ENCODE results near the gene MCOLN1.
A peak's percentile ranks its signal among the peaks of the same experiment; 100 is the strongest.

MCOLN1 gene

DNA sequence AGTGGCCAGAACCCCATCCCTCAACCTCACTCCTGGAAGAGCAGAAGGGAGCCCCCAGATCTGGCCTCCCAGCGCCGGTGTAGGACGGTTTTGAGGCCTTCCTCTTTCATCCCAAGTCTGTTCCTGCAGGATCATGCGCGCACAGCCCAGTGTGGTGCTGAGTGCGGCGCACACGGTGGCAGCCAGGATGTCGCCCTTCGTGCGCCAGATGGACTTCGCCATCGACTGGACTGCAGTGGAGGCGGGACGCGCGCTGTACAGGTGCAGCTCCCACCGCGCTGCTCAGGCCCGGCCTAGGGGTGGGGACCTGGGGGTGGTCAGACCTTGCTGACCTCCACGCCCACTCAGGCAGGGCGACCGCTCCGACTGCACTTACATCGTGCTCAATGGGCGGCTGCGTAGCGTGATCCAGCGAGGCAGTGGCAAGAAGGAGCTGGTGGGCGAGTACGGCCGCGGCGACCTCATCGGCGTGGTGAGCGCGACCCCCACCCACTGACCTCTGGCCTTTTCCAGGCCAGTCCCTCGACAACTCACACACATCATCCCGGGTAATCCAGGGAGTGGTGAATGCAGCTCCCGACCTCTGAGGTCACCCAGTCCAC, 27.8 kb downstream of the MCOLN1 start:
- TF ChIP-seq, protein P1, sequence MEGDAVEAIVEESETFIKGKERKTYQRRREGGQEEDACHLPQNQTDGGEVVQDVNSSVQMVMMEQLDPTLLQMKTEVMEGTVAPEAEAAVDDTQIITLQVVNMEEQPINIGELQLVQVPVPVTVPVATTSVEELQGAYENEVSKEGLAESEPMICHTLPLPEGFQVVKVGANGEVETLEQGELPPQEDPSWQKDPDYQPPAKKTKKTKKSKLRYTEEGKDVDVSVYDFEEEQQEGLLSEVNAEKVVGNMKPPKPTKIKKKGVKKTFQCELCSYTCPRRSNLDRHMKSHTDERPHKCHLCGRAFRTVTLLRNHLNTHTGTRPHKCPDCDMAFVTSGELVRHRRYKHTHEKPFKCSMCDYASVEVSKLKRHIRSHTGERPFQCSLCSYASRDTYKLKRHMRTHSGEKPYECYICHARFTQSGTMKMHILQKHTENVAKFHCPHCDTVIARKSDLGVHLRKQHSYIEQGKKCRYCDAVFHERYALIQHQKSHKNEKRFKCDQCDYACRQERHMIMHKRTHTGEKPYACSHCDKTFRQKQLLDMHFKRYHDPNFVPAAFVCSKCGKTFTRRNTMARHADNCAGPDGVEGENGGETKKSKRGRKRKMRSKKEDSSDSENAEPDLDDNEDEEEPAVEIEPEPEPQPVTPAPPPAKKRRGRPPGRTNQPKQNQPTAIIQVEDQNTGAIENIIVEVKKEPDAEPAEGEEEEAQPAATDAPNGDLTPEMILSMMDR (IDR thresholded peaks at IDR 0.05; ENCODE audit: borderline replicate concordance, control extremely low read depth, extremely low read depth, insufficient read depth, missing control alignments), result no peak
- in situ Hi-C loops (cut with MboI; ENCODE audit: low sequenced_read_pairs, unreplicated experiment), result no loop called here
- DNase-seq (ENCODE audit: low spot score), result no peak

DNA sequence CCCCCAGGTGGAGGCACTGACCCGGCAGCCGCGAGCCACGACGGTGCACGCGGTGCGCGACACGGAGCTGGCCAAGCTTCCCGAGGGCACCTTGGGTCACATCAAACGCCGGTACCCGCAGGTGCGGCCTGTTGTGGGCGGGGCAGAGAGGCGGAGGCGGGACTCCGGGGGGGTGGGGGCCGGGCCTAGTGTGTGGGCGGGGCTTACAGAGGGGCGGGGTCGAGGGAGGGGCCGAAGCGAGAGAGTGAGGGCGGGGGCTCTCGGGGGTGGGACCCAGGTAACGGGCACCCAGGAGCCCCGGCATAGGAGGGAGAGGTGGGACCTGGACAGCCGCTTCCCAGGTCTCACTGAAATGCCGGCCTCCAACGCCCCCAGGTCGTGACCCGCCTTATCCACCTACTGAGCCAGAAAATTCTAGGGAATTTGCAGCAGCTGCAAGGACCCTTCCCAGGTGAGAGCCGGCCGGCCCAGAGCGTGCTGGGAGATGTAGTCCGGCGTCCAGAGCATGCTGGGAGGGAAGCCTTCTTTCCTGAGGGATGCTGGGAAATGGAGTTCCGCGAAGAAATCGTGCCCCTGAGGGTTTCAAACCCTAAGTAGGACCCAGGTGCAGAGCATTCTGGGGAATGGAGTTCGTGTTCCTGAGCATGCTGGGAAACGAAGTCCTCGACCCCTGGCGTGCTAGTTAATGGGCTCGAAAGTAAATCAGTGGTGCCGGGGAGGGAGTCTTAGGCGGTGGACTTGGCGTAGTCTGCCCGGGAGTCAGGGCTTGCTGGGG, 28.8 kb downstream of the MCOLN1 start:
- in situ Hi-C loops (cut with MboI; ENCODE audit: low sequenced_read_pairs, unreplicated experiment), result no loop called here
- TF ChIP-seq, protein P1 (IDR thresholded peaks at IDR 0.05; ENCODE audit: borderline replicate concordance, control extremely low read depth, extremely low read depth, insufficient read depth, missing control alignments), result no peak
- peak; percentile 71 for DNase-seq (ENCODE audit: low spot score)

DNA sequence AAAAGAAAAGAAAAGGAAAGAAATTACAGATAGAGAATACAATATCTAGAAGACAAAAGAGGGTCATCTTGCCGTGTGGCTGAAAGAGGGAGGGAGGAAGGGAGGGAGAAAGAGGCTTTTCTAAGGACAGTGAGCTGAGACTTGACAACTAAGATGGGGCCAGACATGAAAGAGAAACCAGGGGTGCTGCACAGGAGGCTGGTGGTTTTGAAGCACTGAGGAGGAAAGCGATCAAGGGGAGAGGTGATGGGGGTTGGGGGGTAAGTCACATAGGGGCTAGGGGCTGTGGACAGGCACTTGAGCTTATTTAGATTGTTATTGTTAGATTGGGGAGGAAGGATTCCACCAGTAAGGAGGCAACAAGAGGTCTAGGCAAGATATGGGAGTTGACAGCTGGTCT, 30.4 kb downstream of the MCOLN1 start:
- in situ Hi-C loops (cut with MboI; ENCODE audit: low sequenced_read_pairs, unreplicated experiment), result no loop called here
- TF ChIP-seq, protein P1 (IDR thresholded peaks at IDR 0.05; ENCODE audit: borderline replicate concordance, control extremely low read depth, extremely low read depth, insufficient read depth, missing control alignments), result no peak
- DNase-seq (ENCODE audit: low spot score), result no peak

DNA sequence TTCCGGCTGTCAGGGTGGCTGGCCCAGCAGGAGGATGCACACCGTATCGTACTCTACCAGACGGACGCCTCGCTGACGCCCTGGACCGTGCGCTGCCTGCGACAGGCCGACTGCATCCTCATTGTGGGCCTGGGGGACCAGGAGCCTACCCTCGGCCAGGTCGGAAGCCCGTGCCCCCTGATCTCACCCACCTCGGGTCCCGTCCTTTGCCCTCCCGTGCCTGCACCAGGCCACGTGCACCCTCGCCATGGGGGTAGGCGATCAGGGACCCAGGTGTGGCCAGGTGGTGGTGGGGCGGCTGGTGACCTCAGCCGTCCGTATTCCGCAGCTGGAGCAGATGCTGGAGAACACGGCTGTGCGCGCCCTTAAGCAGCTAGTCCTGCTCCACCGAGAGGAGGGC, 32.1 kb downstream of the MCOLN1 start:
- in situ Hi-C loops (cut with MboI; ENCODE audit: low sequenced_read_pairs, unreplicated experiment), result no loop called here
- TF ChIP-seq, protein P1 (IDR thresholded peaks at IDR 0.05; ENCODE audit: borderline replicate concordance, control extremely low read depth, extremely low read depth, insufficient read depth, missing control alignments), result no peak
- DNase-seq (ENCODE audit: low spot score), result no peak

DNA sequence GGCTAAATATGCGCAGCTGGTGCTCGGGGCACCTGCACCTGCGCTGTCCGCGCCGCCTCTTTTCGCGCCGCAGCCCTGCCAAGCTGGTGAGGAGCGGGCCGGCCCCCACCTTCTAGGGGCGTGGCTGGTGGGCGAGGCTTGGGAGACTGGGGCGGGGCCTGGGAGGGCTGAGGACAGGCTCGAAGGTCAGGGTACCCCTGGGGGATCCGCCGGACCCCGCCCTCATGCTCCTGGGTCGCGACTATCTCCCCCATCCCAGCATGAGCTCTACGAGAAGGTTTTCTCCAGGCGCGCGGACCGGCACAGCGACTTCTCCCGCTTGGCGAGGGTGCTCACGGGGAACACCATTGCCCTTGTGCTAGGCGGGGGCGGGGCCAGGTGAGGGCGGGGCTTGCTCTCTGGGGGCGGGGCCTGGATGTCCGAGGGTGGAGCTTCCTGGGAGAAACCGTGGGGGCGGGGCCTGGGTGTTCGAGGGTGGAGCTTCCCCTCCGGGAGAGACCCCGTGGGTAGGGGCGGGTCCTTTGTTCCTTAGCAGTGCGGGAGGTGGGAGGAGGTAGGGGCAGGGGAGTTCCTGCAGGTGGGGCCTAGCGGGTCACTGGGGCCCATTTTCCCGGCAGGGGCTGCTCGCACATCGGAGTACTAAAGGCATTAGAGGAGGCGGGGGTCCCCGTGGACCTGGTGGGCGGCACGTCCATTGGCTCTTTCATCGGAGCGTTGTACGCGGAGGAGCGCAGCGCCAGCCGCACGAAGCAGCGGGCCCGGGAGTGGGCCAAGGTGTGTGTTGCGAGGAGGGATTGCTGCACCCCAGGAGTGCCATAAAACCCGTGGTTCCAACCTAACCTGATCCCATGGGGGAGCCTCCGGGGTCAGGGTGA, 32.8 kb downstream of the MCOLN1 start:
- DNase-seq (ENCODE audit: low spot score), result no peak
- in situ Hi-C loops (cut with MboI; ENCODE audit: low sequenced_read_pairs, unreplicated experiment), result no loop called here
- TF ChIP-seq, protein P1 (IDR thresholded peaks at IDR 0.05; ENCODE audit: borderline replicate concordance, control extremely low read depth, extremely low read depth, insufficient read depth, missing control alignments), result no peak

DNA sequence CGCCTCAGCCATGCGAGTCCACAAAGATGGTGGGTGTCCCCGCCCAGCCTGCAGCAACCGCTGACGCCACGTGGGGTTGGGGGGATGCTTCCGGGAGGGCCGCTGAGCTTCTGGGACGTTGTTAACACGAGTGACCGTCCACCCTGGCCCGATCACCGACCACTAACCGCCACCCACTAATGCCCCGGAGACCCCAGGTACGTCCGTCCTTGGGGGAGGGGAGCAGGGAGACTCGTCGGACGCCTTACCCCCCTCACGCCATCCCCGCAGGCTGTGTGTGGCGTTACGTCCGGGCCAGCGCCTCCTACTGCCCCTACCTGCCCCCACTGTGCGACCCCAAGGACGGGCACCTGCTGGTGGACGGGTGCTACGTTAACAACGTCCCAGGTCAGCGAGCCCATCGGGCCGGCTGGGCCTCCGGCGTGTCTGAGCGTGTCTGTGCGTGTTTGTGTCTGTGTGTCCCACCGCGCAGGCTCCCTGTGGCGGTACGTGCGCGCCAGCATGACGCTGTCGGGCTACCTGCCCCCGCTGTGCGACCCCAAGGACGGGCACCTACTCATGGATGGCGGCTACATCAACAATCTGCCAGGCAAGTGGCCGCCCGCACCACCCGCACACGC, 34.4 kb downstream of the MCOLN1 start:
- DNase-seq (ENCODE audit: low spot score), result no peak
- in situ Hi-C loops (cut with MboI; ENCODE audit: low sequenced_read_pairs, unreplicated experiment), result no loop called here
- TF ChIP-seq, protein P1 (IDR thresholded peaks at IDR 0.05; ENCODE audit: borderline replicate concordance, control extremely low read depth, extremely low read depth, insufficient read depth, missing control alignments), result no peak
